ENCODE measurements around the gene SCAI. TPM values are rescaled to one million over a fixed set of nuclear protein-coding genes. Genes with fewer than 3 reads are reported as not detected.
"Not testable (repeated sequence)": the region's sequence is repeated elsewhere in the genome, so short reads cannot be mapped to it uniquely, and the experiment has no call there.

Gene SCAI
- polyA plus RNA-seq, 4 donors = 9.5 to 12.3 (median 10.8) TPM

GRCh38 chr9:124950050-124950718 is 193.1 kb downstream of the SCAI start:
- no peak for DNase-seq (ENCODE audit: low read depth in 4 of 4, low spot score in 3 of 4)

- DNase-seq (ENCODE audit: low read depth in 4 of 4, low spot score in 3 of 4) = no peak
These were observed 193.9 kb downstream of the SCAI start for GRCh38 chr9:124949387-124949786.

- DNase-seq (ENCODE audit: low read depth in 4 of 4, low spot score in 3 of 4) = no peak
These were observed 195.5 kb downstream of the SCAI start for GRCh38 chr9:124947727-124948391.

- DNase-seq (ENCODE audit: low read depth in 4 of 4, low spot score in 3 of 4) = no peak
These were observed 197.2 kb downstream of the SCAI start for GRCh38 chr9:124946167-124946566.

- peak; percentile 27 to 51 (median 34) for DNase-seq (ENCODE audit: low read depth in 4 of 4, low spot score in 3 of 4)
These were observed 201.4 kb downstream of the SCAI start for GRCh38 chr9:124941679-124942561.

GRCh38 chr9:124940894-124941678 is 202.2 kb downstream of the SCAI start, which contains the start of gene GOLGA1:
Gene GOLGA1, minus strand, starts transcription at chr9:124941083. Its CDS starts 2,372 bp downstream, at chr9:124938711.
- DNase-seq (ENCODE audit: low read depth in 4 of 4, low spot score in 3 of 4) = peak; percentile 86 to 89 (median 88)

GRCh38 chr9:124940521-124940893 is 202.8 kb downstream of the SCAI start:
- DNase-seq (ENCODE audit: low read depth in 4 of 4, low spot score in 3 of 4) = peak in 1 of 4 donors; percentile 2

GRCh38 chr9:124939944-124940343 is 203.4 kb downstream of the SCAI start:
- no peak for DNase-seq (ENCODE audit: low read depth in 4 of 4, low spot score in 3 of 4)

- no peak for DNase-seq (ENCODE audit: low read depth in 4 of 4, low spot score in 3 of 4)
These were observed 209.0 kb downstream of the SCAI start for GRCh38 chr9:124934290-124934689.

GRCh38 chr9:124932333-124932732 is 211.0 kb downstream of the SCAI start:
- DNase-seq (ENCODE audit: low read depth in 4 of 4, low spot score in 3 of 4) = no peak

GRCh38 chr9:124929464-124929863 is 213.9 kb downstream of the SCAI start:
- DNase-seq (ENCODE audit: low read depth in 4 of 4, low spot score in 3 of 4) = no peak

GRCh38 chr9:124928116-124928515 is 215.2 kb downstream of the SCAI start:
- DNase-seq (ENCODE audit: low read depth in 4 of 4, low spot score in 3 of 4) = no peak

GRCh38 chr9:124920394-124920793 is 222.9 kb downstream of the SCAI start:
- DNase-seq (ENCODE audit: low read depth in 4 of 4, low spot score in 3 of 4) = not testable (repeated sequence)

- no peak for DNase-seq (ENCODE audit: low read depth in 4 of 4, low spot score in 3 of 4)
These were observed 228.4 kb downstream of the SCAI start for GRCh38 chr9:124914753-124915405.

GRCh38 chr9:124913378-124913777 is 229.9 kb downstream of the SCAI start:
- DNase-seq (ENCODE audit: low read depth in 4 of 4, low spot score in 3 of 4) = no peak

GRCh38 chr9:124911766-124912165 is 231.6 kb downstream of the SCAI start:
- DNase-seq (ENCODE audit: low read depth in 4 of 4, low spot score in 3 of 4) = no peak

GRCh38 chr9:124908098-124908497 is 235.2 kb downstream of the SCAI start:
- no peak for DNase-seq (ENCODE audit: low read depth in 4 of 4, low spot score in 3 of 4)

- no peak for DNase-seq (ENCODE audit: low read depth in 4 of 4, low spot score in 3 of 4)
These were observed 236.4 kb downstream of the SCAI start for GRCh38 chr9:124906966-124907365.

- DNase-seq (ENCODE audit: low read depth in 4 of 4, low spot score in 3 of 4) = no peak
These were observed 243.5 kb downstream of the SCAI start for GRCh38 chr9:124899845-124900244.
